DOHH2 (cell line): Measurements from ENCODE around the gene TEDDM1.

Source experiments
- H3F3A ChIP-seq: fragments of 200-600 bp; sonication (generic), shearing (Covaris generic); 2 replicates; pipeline ENCODE4 v1.6.0; 2016; ENCODE audit warnings: antibody characterized with exemption, mild to moderate bottlenecking; ENCODE audit not compliant: control insufficient read depth, insufficient read depth
- H3K27ac ChIP-seq: fragments of 200-600 bp; sonication (generic); 2 replicates; pipeline ENCODE4 v1.5.1; 2014; ENCODE audit warnings: low read depth, mild to moderate bottlenecking, low read length, moderate library complexity
- H3K27me3 ChIP-seq: fragments of 200-600 bp; sonication (generic); 2 replicates; pipeline ENCODE4 v1.6.1; 2014; ENCODE audit warnings: mild to moderate bottlenecking, low read length, mixed read lengths; ENCODE audit not compliant: control insufficient read depth
- H3K36me3 ChIP-seq: fragments of 200-600 bp; sonication (generic); 2 replicates; pipeline ENCODE4 v1.6.1; 2014; ENCODE audit warnings: mild to moderate bottlenecking, low read length, moderate library complexity, mixed read lengths; ENCODE audit not compliant: control insufficient read depth
- H3K4me1 ChIP-seq: fragments of 200-600 bp; sonication (generic); 2 replicates; pipeline ENCODE4 v1.6.1; 2014; ENCODE audit warnings: mild to moderate bottlenecking, low read length, mixed read lengths; ENCODE audit not compliant: control insufficient read depth
- H3K4me2 ChIP-seq: fragments of 200-600 bp; sonication (generic); 2 replicates; pipeline ENCODE4 v1.6.0; 2014; ENCODE audit warnings: mild to moderate bottlenecking, low read length, moderate library complexity
- H3K4me3 ChIP-seq: fragments of 200-600 bp; sonication (generic); 2 replicates; pipeline ENCODE4 v1.5.1; 2014; ENCODE audit warnings: mild to moderate bottlenecking, low read length, mixed read lengths
- H3K79me2 ChIP-seq: fragments of 200-600 bp; sonication (generic); 2 replicates; pipeline ENCODE4 v1.6.1; 2014; ENCODE audit warnings: mild to moderate bottlenecking, low read length, mixed read lengths; ENCODE audit not compliant: control insufficient read depth
- H3K9me2 ChIP-seq: fragments of 200-600 bp; sonication (generic); replicated peaks from 2 replicates; pipeline ENCODE4 v1.6.1; 2014; ENCODE audit warnings: mild to moderate bottlenecking, low read length, mixed read lengths; ENCODE audit not compliant: control insufficient read depth
- H3K9me3 ChIP-seq: fragments of 200-600 bp; sonication (generic); 2 replicates; pipeline ENCODE4 v1.6.1; 2014; ENCODE audit warnings: antibody characterized with exemption, low read length, mixed read lengths; ENCODE audit not compliant: control insufficient read depth, insufficient read depth
- H4K20me1 ChIP-seq: fragments of 200-600 bp; sonication (generic); 2 replicates; pipeline ENCODE4 v1.6.0; 2014; ENCODE audit warnings: low read depth, mild to moderate bottlenecking, antibody characterized with exemption, low read length, moderate library complexity; ENCODE audit not compliant: control insufficient read depth, insufficient read depth
- CTCF ChIP-seq: fragments of 200-600 bp; sonication (generic); IDR thresholded peaks from one replicate; pipeline ENCODE4 v1.5.1; 2014; ENCODE audit warnings: antibody characterized with exemption, mild to moderate bottlenecking, low read depth, low read length; ENCODE audit not compliant: poor library complexity, severe bottlenecking
- EZH2phosphoT487 ChIP-seq: fragments of 200-600 bp; sonication (generic); IDR thresholded peaks from 2 replicates; pipeline ENCODE4 v1.6.1; 2017; ENCODE audit warnings: borderline replicate concordance, mild to moderate bottlenecking, antibody characterized with exemption, low read length, moderate library complexity, mixed read lengths

The TEDDM1 gene

GRCh38 chr1:182392050-182393028, 8.1 kb downstream of the TEDDM1 start:
- no peaks in the 10 kb centered on the region for H4K20me1 ChIP-seq
- no peaks in the 10 kb centered on the region for H3K9me3 ChIP-seq
- H3K36me3 ChIP-seq = no peaks in the 10 kb centered on the region
- H3F3A ChIP-seq = no peaks in the 10 kb centered on the region
- no peaks in the 10 kb centered on the region for H3K4me1 ChIP-seq
- no peaks in the 10 kb centered on the region for H3K9me2 ChIP-seq
- peaks cover 63% of the 10 kb centered on the region for H3K27me3 ChIP-seq
- H3K4me3 ChIP-seq = no peak overlapping the region
- H3K27ac ChIP-seq = no peak overlapping the region
- TF ChIP-seq CTCF = no peak
- TF ChIP-seq EZH2phosphoT487 = no peak
- no peaks in the 10 kb centered on the region for H3K79me2 ChIP-seq
- H3K4me2 ChIP-seq = no peak overlapping the region

- H3K27ac ChIP-seq = no peak within 1 kb of the TSS
- H3K9me3 ChIP-seq = no peaks in the 10 kb centered on the region
- H4K20me1 ChIP-seq = no peaks in the 10 kb centered on the region
- H3K9me2 ChIP-seq = no peaks in the 10 kb centered on the region
- H3K4me1 ChIP-seq = no peaks in the 10 kb centered on the region
- H3K36me3 ChIP-seq = no peaks in the 10 kb centered on the region
- no peaks in the 10 kb centered on the region for H3F3A ChIP-seq
- H3K4me3 ChIP-seq = no peak within 1 kb of the TSS
- no peak for TF ChIP-seq CTCF
- TF ChIP-seq EZH2phosphoT487 = no peak
- H3K27me3 ChIP-seq = peaks cover 65% of the 10 kb centered on the region
- H3K79me2 ChIP-seq = no peaks in the 10 kb centered on the region
- no peak within 1 kb of the TSS for H3K4me2 ChIP-seq
Observed at GRCh38 chr1:182391362-182392049, 9.0 kb downstream of the TEDDM1 start, which contains the start of gene GLUL. Gene GLUL, minus strand, starts transcription at chr1:182391790. Its CDS starts 3,053 bp downstream, at chr1:182388737.

GRCh38 chr1:182391028-182391361, 9.5 kb downstream of the TEDDM1 start:
- Histone ChIP-seq H3K4me1 (no peaks in the 10 kb centered on the region), H3K9me3 (no peaks in the 10 kb centered on the region), H3K4me3 (no peak overlapping the region), H3K36me3 (no peaks in the 10 kb centered on the region), H3K4me2 (no peak overlapping the region), H3K27me3 (peaks cover 61% of the 10 kb centered on the region), H4K20me1 (no peaks in the 10 kb centered on the region), H3K9me2 (no peaks in the 10 kb centered on the region), H3F3A (no peaks in the 10 kb centered on the region), H3K27ac (no peak overlapping the region), H3K79me2 (no peaks in the 10 kb centered on the region)
- TF ChIP-seq CTCF = no peak
- no peak for TF ChIP-seq EZH2phosphoT487
